NCI-H748 (cell line): Measurements from ENCODE around the gene NPAS2.

ENCODE experiments used
- DNase-seq: peaks from one replicate; lab custom pipeline; 2025; ENCODE audit not compliant: unreplicated experiment; lab: John Stamatoyannopoulos, UW

The NPAS2 gene

DNA sequence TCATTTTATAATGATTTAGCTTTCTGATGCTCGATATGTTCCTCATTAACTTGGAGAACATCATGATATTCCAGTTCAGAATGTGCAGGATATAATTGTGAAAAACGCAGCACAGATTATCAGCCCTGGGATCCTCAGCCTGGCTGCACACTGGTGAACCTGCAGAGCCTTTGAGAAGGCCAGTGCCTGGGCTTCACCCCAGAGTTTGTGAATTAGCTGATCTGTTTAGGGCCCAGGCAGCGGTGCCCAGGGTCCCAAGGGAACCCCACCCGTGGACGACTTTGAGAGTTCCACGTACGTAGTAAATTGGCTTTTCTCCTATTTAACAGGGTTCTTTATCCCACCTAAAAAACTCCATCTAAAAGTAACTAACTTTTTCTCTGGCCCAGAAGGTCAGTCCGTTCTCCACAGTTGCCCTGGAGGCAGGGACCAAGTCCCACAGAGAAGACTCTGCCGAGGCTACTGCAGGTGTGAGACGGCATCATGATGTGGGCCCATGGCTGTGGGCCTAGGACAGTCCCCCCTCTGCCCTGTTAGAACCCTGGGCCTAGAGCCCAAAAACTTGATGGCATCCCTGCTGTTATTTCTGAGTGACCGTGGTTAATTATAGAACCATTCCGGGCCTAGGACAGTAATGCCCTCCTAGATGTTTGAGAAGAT lies 142.6 kb downstream of the NPAS2 start:
- no peak for DNase-seq

DNA sequence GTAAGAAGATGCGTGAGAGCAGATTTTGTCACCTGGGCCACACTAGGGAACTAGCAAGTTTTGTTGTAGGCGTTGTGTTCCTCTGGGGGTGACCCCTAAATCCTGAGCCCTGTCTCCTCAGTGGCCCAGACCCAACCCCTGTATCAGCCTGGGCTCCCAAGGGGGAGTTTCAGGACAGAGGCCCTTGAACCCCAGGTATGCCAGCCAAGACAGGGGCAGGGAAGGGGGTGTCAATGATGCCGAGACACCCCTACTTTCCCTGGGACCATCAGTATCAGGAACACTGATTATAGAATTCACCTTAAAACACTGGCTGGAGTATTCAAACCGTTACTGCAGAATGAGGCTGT lies 143.1 kb downstream of the NPAS2 start:
- DNase-seq, result no peak

DNA sequence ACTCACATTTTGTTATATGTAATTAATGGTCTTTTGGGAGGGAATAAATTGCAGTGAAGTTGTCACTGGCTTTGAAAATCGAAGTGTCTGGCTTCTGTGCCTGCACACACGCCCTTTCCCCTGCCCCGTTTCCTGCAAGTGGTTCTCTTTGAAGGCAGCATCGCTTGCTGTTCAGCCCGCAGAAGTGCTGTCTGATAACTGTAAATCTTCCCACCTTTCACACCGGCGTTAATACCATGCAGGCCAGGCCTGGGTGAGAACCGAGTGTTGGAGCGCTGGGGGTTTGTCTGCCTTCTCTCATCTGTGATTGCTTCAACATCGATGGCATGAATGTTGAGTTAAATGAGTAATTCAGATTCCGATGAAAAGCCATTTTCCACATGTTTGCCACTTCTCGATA lies 144.3 kb downstream of the NPAS2 start:
- no peak for DNase-seq

DNA sequence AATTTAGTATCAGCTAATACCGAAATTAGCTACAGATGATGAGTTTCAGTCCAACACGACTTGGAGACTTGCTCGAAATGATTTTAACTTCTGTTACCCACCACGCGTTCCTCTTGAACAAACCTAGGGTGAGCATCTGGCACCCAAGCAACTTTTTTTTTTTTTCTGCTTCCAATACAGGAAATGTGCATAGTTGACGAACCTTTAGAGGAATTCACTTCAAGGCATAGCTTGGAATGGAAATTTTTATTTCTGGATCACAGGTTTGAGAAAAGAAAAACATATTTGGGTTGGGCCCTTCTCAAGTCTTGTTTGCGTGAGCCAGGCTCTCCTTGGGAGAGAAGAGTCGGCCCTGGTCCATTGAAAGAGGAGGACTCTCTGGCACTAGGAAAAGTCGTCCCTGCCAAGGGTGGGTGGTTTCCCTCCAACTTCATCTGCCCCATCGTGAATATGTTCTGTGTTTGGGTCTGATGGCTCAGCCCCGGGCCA lies 144.8 kb downstream of the NPAS2 start:
- DNase-seq, result no peak

DNA sequence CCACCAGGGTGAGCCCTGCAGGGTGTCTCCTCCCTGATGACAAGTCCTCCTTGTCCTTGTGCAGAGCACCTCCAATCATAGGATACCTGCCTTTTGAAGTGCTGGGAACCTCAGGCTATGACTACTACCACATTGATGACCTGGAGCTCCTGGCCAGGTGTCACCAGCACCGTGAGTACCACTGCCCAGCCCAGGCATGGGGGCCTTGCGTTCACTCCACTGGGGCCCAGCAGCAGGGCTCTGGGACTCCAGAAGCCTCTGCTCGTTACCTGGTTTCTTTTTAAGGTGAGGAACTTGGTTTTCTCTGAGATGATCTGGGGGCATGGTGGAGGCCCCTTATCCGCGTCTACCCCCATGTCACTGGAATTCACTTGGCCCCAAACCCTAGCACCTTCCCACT lies 145.7 kb downstream of the NPAS2 start:
- DNase-seq, result no peak

DNA sequence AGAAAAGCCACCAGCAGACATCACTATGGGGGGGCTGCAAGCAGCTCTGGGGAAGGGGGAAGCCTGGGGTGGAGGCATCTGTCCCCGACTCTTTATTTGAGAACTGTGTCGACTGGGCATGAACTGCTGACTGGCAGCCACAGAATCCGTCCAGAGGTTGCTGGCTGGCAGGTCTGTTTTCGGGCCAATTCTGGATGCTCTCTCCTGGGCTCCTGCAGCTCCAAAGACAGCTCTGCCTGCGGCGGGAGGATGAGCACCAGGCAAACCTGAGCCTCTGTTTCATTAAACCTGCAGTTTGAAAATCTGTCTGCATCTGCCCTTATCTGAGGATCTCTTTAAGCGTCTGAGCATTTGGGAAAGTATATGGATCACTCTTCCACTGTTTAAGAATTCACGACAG lies 147.8 kb downstream of the NPAS2 start:
- DNase-seq, result no peak

DNA sequence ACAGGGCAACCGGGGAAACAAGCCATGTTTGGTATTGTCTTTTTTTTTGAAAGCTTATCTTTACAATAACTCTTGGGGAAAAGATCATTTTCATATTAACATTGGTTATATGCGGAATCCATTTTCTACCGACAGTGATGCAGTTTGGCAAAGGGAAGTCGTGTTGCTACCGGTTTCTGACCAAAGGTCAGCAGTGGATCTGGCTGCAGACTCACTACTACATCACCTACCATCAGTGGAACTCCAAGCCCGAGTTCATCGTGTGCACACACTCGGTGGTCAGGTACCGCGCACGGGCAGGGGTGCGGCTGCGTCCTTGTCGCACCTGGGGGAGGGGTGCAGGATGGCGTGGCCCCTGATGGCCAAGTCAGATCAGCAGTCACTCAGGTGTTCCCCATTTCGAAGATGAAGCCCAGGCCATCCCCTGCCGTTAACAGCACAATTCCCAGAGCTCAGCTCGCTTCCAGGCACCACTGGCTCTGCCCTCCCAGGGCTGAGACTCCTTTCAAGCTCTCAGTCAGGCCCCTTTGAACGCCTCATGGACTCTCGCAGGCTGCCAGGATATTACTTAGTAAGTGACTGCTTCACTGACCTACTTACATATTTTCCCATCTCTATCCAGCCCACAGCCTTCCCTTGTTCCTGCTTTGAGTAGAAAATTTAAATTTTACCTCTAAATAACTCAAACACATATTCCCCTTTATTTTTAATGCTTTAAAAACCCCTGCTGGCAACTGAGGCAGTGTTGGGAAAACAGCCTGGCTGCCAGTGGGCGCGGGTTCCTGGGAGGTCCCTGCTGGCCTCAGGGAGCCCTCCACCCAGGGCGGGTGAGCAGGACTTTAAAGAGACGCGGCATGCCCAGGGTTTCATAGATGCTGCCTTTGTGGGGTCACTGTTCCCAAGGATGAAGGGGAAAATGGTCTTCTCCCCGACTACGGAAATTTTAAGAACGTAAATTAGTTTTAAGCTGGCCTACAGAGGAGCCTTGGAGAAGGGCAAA lies 148.5 kb downstream of the NPAS2 start:
- DNase-seq, result no peak

DNA sequence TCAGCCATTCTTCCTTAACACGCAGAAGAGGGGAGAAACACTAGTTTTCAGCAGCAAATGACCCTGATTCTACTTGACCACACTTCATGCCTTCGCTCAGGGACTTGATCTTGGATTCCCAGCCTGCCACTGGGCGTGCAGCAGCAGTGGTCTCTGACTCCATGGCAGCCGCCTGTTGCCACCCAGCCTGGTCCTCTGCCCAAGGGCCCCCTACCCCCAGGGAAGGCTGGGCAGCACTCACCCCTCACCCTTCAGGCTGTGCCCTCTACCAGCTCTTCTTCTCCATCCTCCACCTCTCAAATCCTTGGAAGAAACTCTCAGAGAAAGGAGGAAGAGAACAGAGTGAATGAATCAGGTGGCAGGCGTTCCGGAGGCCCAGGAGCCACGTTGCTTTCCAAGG lies 150.1 kb downstream of the NPAS2 start:
- no peak for DNase-seq

DNA sequence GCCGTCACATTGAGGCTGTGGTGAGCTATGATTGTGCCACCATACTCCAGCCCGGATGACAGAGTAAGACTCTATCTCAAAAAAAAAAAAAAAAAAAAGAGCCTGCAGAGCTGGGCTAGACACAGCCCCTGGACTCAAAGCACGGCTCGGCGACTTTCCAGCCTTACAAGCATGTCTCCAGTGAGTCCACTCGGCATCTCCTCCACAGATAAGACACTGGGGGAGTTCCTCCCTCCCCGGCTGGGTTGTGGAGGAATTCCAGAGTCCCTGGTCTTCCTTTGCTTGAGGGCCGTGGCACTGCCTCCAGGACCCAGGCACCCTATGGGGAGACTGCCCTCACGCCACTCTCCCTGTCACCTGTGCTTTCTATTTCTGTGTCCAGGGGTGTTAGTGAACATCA lies 151.3 kb downstream of the NPAS2 start:
- DNase-seq, result no peak

DNA sequence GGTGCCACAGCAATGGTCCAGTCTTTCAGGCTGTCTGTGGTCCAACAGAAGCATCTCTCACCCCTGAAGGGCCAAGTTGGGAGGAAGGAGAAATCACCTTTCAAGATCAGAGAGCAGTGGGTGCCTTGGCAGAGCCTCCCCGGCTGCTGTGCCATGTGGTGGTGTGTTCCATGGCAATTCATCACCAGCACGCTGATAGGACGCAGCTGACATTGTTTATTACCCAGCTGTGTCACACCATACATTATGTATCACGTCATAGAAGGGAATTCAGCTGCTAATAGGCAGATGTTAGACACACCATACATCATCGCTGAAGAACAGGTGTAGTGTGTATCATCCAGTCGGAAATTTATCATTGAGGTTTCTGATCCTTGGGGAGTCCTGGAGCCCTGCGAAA lies 152.5 kb downstream of the NPAS2 start:
- DNase-seq, result no peak

DNA sequence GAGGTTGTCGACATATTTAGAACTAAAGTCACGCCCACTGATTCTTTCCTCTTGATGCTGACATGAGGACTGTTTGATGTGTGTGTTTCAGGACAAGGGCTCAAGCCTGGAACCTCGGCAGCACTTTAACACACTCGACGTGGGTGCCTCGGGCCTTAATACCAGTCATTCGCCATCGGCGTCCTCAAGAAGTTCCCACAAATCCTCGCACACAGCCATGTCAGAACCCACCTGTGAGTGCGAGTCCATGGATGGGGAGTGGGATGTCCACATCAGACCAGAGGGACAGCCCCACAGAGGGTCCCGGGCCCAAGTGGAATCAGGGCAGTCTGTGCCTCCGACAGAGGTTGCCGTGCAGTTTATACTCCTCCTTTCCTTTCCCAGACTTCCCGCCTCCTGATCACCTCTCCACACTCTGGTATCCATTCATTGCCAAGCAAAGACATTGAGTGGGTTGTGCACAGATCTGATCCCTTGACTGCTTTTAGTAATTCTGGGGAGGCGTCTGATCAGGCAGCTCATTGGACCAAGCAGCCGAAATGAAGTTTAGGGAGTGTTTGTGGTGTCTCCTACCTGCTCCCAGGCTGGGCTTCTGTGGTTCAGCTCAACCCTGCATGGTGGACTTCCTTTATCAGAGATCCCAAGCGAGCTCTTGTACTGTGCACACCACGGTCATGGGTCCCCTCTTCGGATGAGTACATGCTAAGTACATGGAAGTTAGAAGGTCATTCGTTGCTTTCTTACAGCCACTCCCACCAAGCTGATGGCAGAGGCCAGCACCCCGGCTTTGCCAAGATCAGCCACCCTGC lies 155.0 kb downstream of the NPAS2 start:
- no peak for DNase-seq

DNA sequence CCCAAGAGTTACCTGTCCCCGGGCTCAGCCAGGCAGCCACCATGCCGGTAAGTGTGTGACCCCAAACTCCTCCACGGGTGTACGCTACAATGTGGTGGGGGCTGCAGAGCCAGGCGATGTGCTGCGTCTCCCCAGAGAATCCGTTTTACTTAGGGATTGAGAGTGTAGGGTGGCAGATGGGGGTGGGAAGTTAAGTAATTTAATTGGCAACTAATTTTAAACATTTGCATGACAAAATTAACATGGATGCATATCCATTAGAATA lies 155.5 kb downstream of the NPAS2 start:
- no peak for DNase-seq

DNA sequence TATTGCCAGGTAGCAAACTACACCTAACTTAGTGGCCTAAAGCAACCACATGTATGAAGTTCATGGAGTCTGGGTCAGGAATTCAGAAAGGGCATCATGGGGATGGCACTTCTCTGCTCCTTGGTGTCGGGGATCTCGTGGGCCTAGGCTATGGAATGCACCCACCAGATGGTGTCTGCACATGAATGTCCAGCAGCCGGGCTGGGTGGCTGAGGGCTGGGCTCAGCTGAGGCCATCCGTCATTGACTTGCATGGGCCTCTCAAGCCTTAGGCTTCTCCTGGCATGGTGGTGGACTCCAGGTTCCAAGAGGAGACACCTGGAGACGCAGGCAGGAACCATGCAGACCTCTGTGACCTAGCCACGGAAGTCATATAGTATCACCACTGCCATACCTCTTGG lies 156.1 kb downstream of the NPAS2 start:
- no peak for DNase-seq

DNA sequence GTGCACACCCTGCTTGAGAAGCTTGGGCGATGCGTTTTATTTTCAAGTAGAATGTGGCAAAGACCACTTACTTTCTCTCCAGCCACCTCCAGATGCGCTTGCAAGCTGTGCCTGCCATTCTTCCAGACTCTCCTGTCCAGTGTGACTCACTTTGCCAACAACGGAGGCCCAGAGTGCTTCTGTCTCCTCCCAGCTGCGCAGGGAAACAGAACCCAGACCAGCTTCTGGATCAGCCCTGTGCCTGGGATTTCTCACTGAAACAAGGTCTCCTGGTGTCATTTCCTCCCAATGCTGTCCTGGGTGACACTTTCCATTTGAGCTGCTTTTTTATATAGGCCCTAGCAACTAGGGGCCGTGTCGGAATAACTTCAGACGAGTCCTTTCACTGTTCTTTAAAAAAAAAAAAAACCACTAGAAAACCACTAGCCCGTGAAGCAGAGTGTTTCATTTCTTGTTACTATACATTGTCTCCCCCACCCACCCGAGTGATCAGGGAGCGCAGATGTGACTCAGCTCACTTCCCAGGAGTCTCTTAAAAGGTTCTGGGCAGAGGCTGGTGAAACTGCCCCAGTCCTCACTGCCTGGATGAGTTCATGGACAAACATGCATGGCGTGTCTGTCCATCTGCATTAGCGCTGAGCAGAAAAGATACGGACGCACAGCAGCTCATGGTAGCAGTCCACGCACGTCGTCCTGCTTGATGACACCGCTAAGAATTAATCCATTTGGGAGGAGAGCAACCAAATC lies 156.9 kb downstream of the NPAS2 start:
- no peak for DNase-seq

DNA sequence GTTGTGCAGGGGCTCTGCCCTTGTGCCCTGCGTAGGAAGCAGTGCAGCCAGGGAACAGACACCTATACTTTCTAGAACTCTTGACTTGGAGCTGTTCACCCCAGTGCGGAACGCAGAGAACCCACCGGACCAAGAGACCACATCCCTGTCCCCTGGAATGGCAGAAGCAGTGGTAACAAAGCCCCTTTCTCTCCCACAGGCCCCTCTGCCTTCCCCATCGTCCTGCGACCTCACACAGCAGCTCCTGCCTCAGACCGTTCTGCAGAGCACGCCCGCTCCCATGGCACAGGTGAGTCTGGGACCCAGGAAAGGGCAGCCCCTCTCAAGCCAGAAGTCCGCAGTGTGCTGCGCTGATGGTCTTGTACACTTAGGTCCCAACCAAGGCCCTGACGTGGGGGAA lies 157.6 kb downstream of the NPAS2 start:
- DNase-seq, result no peak

DNA sequence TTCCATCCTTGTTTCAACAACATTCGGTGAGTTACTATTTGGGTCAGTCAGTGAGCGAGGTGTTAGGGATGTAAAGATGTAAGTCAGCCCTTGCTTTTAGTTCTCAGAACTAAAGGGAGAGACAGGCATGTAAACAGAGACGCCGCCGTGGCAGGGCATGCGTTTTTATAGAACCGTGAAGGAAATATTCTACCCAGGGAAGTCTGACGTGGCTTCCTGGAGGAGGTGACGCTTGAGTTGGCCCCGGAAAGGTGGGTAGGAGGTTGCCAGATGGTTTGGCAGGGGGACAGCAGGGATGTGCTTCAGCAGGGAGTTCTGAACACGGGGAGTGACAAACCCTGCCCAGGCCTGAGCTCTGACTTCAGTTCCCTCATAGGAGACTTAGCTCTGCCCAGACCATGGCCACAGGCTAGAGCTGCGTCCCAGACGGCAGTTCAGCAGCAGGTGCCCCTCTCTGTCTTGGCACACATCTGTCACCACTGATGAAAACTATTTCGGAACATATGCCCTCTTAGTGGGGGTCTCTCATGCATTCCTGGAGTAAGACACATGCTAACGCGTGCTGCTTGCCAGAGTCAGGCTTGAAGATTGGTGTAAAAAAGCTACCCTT lies 158.7 kb downstream of the NPAS2 start:
- DNase-seq, result no peak

DNA sequence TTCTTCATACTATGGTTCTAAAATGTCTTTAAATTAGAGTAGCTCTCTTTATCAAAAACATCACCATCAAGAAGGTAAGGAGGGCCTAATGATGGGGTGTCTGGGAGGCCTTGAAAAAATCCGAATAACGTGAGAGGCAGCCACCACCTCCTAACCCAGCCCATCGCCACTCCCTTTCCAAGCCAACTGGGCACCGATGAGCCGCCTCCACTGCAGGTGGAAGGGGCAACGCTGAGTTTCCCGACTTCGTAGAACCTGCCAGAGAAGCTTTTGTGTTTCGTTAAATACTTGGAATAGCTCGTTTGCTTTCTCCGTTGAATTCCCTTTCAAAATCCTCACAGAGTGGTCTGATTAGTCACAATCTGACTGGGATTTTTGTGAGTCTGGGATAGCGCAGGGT lies 160.1 kb downstream of the NPAS2 start:
- DNase-seq, result no peak

DNA sequence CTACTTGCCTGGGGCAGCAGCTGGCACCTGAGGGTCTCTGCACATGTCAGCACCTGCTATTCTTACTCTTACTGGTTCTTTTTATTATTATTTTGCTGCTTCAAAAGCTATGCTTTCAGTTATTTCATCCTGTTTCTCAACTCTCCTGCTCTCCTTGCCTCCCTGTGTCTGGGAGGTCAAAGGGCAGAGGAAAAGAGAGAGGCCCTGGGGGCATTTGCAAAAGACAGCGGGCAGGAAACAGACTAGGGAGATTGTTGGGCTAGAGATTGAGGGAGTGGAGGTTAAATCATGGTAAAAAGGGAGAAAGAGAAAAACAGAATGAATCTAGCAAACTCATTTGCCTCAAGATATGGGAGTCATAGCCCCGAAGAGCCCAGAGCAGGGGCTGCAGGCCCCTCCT lies 161.1 kb downstream of the NPAS2 start:
- DNase-seq, result no peak

DNA sequence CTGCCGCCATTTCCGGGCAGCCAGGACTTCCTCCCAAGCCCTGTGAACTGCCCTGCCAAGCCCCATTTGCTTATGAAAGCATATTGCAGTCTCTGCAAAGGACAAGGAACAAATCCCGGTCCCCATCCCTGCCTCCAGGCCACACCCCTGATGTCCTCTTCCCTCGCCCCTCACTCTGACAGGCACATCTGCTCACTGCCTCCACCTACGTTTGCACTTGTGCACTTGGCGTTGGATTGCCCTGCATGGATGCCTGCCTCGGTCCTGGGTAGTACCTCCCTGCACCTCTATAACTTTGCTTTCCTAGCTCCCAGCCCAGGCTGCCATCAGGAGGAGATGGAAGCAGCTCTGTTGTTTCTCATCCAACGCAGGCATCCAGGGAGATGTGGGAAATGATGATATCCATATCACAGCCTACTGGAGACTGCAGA lies 162.5 kb downstream of the NPAS2 start:
- DNase-seq, result no peak

DNA sequence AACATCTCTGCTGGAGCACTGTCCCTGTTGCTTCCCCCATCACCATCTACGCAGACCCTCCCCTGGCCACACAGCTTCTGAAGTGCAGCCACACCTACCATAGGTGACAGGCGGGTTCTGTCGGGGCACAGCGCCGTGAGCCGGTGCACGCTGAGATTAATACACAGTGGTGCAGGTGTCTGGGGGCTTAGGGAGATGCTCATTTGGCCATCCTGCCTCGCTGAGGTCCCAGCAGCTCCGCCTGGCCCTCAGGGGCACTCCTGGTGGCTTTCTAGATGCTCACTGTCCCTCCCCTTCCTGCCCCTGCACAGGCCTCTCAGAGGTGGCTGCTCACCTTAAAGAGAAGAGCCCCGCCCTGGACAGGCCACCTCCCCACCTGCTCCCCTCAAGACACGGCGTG lies 163.3 kb downstream of the NPAS2 start:
- no peak for DNase-seq
